H1 (cell line): ENCODE data around the gene AP3S1. TPM values are rescaled to one million over a fixed set of nuclear protein-coding genes. Genes with fewer than 3 reads are reported as not detected.

ENCODE experiments used
- CTCF ChIA-PET: fragments of 300-600 bp; sonication (Branson Sonifier 250); formaldehyde crosslinking; loops from one replicate; lab custom pipeline; 2021; ENCODE audit not compliant: partially characterized antibody; lab: Charles Lee
- POLR2A ChIA-PET: fragments of 300-600 bp; sonication (Branson Sonifier 250); formaldehyde crosslinking; loops from one replicate; lab custom pipeline; 2021; ENCODE audit warnings: inconsistent platforms; ENCODE audit not compliant: partially characterized antibody; lab: Charles Lee
- DNase-seq, 2 experiments: peaks; one replicate each; pipeline versions ENCODE4 v3.0.0 to v3.0.0-alpha.2; 2010 to 2022; ENCODE audit warnings: low spot score in 2 of 2, low read depth in 1 of 2, mixed read lengths in 1 of 2
- FAIRE-seq: peaks from 2 replicates; lab custom pipeline; 2011; peaks lifted over from hg19 to GRCh38; lab: Jason Lieb, UNC
- H2AFZ ChIP-seq: 2 replicates; pipeline ENCODE4 v1.8.1; 2012; ENCODE audit warnings: low read length, inconsistent platforms
- H2AK5ac ChIP-seq: 2 replicates; pipeline ENCODE4 v1.6.1; 2013; ENCODE audit warnings: low read depth, low read length
- H2BK120ac ChIP-seq: replicated peaks from 2 replicates; pipeline ENCODE3; 2013; ENCODE audit warnings: low read depth, low read length, inconsistent platforms
- H2BK12ac ChIP-seq: 2 replicates; pipeline ENCODE4 v1.6.1; 2013; ENCODE audit warnings: low read depth, low read length
- H2BK15ac ChIP-seq: 2 replicates; pipeline ENCODE4 v1.6.1; 2013; ENCODE audit warnings: low read length
- H2BK20ac ChIP-seq: 2 replicates; pipeline ENCODE4 v1.6.1; 2013; ENCODE audit warnings: low read length
- H2BK5ac ChIP-seq: 2 replicates; pipeline ENCODE4 v1.6.1; 2013; ENCODE audit warnings: low read depth, low read length
- H3K14ac ChIP-seq: 2 replicates; pipeline ENCODE4 v1.6.1; 2013; ENCODE audit warnings: inconsistent platforms; ENCODE audit not compliant: insufficient read length
- H3K18ac ChIP-seq: 2 replicates; pipeline ENCODE4 v1.6.1; 2013; ENCODE audit warnings: low read length; ENCODE audit errors: extremely low read depth
- H3K23ac ChIP-seq: 2 replicates; pipeline ENCODE4 v1.6.1; 2013; ENCODE audit warnings: inconsistent platforms; ENCODE audit not compliant: insufficient read length
- H3K23me2 ChIP-seq: 2 replicates; pipeline ENCODE4 v1.6.1; 2013; ENCODE audit warnings: low read depth, low read length
- H3K27ac ChIP-seq: 2 replicates; pipeline ENCODE4 v1.6.1; 2011; ENCODE audit warnings: low read depth, low read length, inconsistent platforms
- H3K27me3 ChIP-seq, 4 experiments: replicated peaks in 1 of 4; 1 replicate in 1 of 4; 2 replicates in 3 of 4; pipeline versions ENCODE4 v1.6.1 to v1.8.1; 2011 to 2013; ENCODE audit warnings: low read length in 3 of 4, mild to moderate bottlenecking in 3 of 4, inconsistent platforms in 2 of 4, mixed read lengths in 2 of 4, moderate library complexity in 1 of 4; ENCODE audit not compliant: control insufficient read depth in 3 of 4, insufficient read depth in 3 of 4; ENCODE audit errors: extremely low read depth in 1 of 4
- H3K36me3 ChIP-seq, 4 experiments: 2 replicates each; pipeline versions ENCODE4 v1.6.1 to v1.8.1; 2011 to 2013; ENCODE audit warnings: mild to moderate bottlenecking in 4 of 4, low read length in 3 of 4, moderate library complexity in 2 of 4, control low read depth in 1 of 4, inconsistent platforms in 1 of 4; ENCODE audit not compliant: insufficient read depth in 4 of 4, control insufficient read depth in 2 of 4
- H3K4ac ChIP-seq: replicated peaks from 2 replicates; pipeline ENCODE3; 2013; ENCODE audit warnings: low read length, low read depth, mixed read lengths, inconsistent platforms; ENCODE audit not compliant: insufficient read length
- H3K4me1 ChIP-seq, 4 experiments: replicated peaks in 1 of 4; 1 replicate in 1 of 4; 2 replicates in 3 of 4; pipeline versions ENCODE4 v1.6.1 to v1.8.1; 2011 to 2013; ENCODE audit warnings: low read length in 3 of 4, inconsistent platforms in 2 of 4, mixed read lengths in 1 of 4; ENCODE audit not compliant: insufficient read depth in 4 of 4, control insufficient read depth in 3 of 4
- H3K4me2 ChIP-seq, 2 experiments: 2 replicates each; pipeline versions ENCODE4 v1.6.1 to v1.8.1; 2011 to 2013; ENCODE audit warnings: low read depth in 2 of 2, low read length in 2 of 2, control low read depth in 1 of 2, inconsistent platforms in 1 of 2, mild to moderate bottlenecking in 1 of 2; ENCODE audit not compliant: insufficient read depth in 1 of 2
- H3K4me3 ChIP-seq, 4 experiments: fragments of 200-600, 300-600 bp in 1 of 4; sonication (generic), shearing (Covaris generic), sonication (Bioruptor Twin) in 1 of 4; 2 replicates each; pipeline versions ENCODE4 v1.5.1 to v1.8.1; 2011 to 2016; ENCODE audit warnings: low read length in 4 of 4, low read depth in 3 of 4, control low read depth in 2 of 4, inconsistent platforms in 2 of 4, mild to moderate bottlenecking in 2 of 4, mixed read lengths in 1 of 4, moderate library complexity in 1 of 4; ENCODE audit not compliant: insufficient read depth in 2 of 4; ENCODE audit errors: extremely low read depth in 1 of 4
- H3K56ac ChIP-seq: replicated peaks from 2 replicates; pipeline ENCODE3; 2013; ENCODE audit warnings: low read depth, mild to moderate bottlenecking, mixed read lengths, low read length, inconsistent platforms; ENCODE audit not compliant: insufficient read length
- H3K79me1 ChIP-seq: 2 replicates; pipeline ENCODE4 v1.6.1; 2013; ENCODE audit warnings: low read depth, low read length, control low read depth
- H3K79me2 ChIP-seq, 2 experiments: 2 replicates each; pipeline versions ENCODE4 v1.6.1 to v1.8.1; 2012 to 2013; ENCODE audit warnings: low read length in 2 of 2, mild to moderate bottlenecking in 2 of 2, inconsistent platforms in 1 of 2; ENCODE audit not compliant: insufficient read depth in 2 of 2, control insufficient read depth in 1 of 2
- H3K9ac ChIP-seq, 4 experiments: replicated peaks in 1 of 4; 1 replicate in 1 of 4; 2 replicates in 3 of 4; pipeline versions ENCODE4 v1.6.1 to v1.8.1; 2011 to 2013; ENCODE audit warnings: low read depth in 3 of 4, low read length in 3 of 4, control low read depth in 2 of 4, mild to moderate bottlenecking in 2 of 4, moderate library complexity in 2 of 4, inconsistent platforms in 1 of 4; ENCODE audit errors: extremely low read depth in 1 of 4
- H3K9me3 ChIP-seq, 2 experiments: 2 replicates each; pipeline versions ENCODE4 v1.6.1 to v1.8.1; 2012 to 2013; ENCODE audit warnings: mild to moderate bottlenecking in 2 of 2, moderate library complexity in 2 of 2, control low read depth in 1 of 2, inconsistent platforms in 1 of 2, low read depth in 1 of 2, low read length in 1 of 2, mixed read lengths in 1 of 2; ENCODE audit not compliant: insufficient read depth in 2 of 2
- H4K20me1 ChIP-seq, 2 experiments: replicated peaks in 1 of 2; 2 replicates each; pipeline versions ENCODE3 to v1.8.1; 2011 to 2013; ENCODE audit warnings: inconsistent platforms in 2 of 2, low read length in 2 of 2, mild to moderate bottlenecking in 1 of 2; ENCODE audit not compliant: insufficient read depth in 2 of 2, control insufficient read depth in 1 of 2
- H4K5ac ChIP-seq: 2 replicates; pipeline ENCODE4 v1.6.1; 2013; ENCODE audit warnings: low read length, low read depth, mixed read lengths, inconsistent platforms; ENCODE audit not compliant: insufficient read length
- H4K8ac ChIP-seq: 2 replicates; pipeline ENCODE4 v1.8.0; 2013; ENCODE audit warnings: mild to moderate bottlenecking, moderate library complexity, low read length, inconsistent platforms; ENCODE audit not compliant: insufficient read depth; ENCODE audit errors: extremely low read depth
- H4K91ac ChIP-seq: replicated peaks from 2 replicates; pipeline ENCODE3; 2013; ENCODE audit warnings: low read length, mixed read lengths, inconsistent platforms; ENCODE audit not compliant: insufficient read length
- ATF3 ChIP-seq: IDR thresholded peaks from 2 replicates; pipeline ENCODE4 v1.6.1; 2011; ENCODE audit warnings: low read depth, mild to moderate bottlenecking, low read length; ENCODE audit not compliant: insufficient read depth
- CHD1 ChIP-seq: IDR thresholded peaks from 2 replicates; pipeline ENCODE4 v1.6.1; 2012; ENCODE audit warnings: low read depth, low read length, improper control_type of control experiment
- CREB1 ChIP-seq: IDR thresholded peaks from 2 replicates; pipeline ENCODE4 v1.6.1; 2012; ENCODE audit warnings: inconsistent platforms
- POLR2AphosphoS5 ChIP-seq: IDR thresholded peaks from 2 replicates; pipeline ENCODE4 v1.6.1; 2011; ENCODE audit warnings: low read depth, low read length
- RAD21 ChIP-seq, 2 experiments: IDR thresholded peaks in 1 of 2; conservative IDR thresholded peaks in 1 of 2; 2 replicates each; pipeline ENCODE4 v1.6.1; 2011; ENCODE audit warnings: low read depth in 2 of 2, low read length in 2 of 2, improper control_type of control experiment in 1 of 2, inconsistent platforms in 1 of 2, mild to moderate bottlenecking in 1 of 2, moderate library complexity in 1 of 2
- SIX5 ChIP-seq: IDR thresholded peaks from 2 replicates; pipeline ENCODE4 v1.6.1; 2011; ENCODE audit warnings: mild to moderate bottlenecking, low read depth, low read length
- SP2 ChIP-seq: IDR thresholded peaks from 2 replicates; pipeline ENCODE4 v1.6.1; 2012; ENCODE audit warnings: mild to moderate bottlenecking, low read length, inconsistent platforms
- SUZ12 ChIP-seq: fragments of 200-600 bp; sonication (generic); IDR thresholded peaks from 2 replicates; pipeline ENCODE4 v1.6.1; 2012; ENCODE audit warnings: mild to moderate bottlenecking, inconsistent platforms, low read length, moderate library complexity, mixed read lengths
- TAF7 ChIP-seq: optimal IDR thresholded peaks from 2 replicates; pipeline ENCODE3; 2011; ENCODE audit warnings: low read depth, mild to moderate bottlenecking, inconsistent platforms, low read length, moderate library complexity, borderline replicate concordance
- TBP ChIP-seq: IDR thresholded peaks from 2 replicates; pipeline ENCODE4 v1.6.1; 2011; ENCODE audit warnings: low read depth, low read length, improper control_type of control experiment
- TCF12 ChIP-seq: IDR thresholded peaks from 2 replicates; pipeline ENCODE4 v1.6.1; 2011; ENCODE audit warnings: low read depth, mild to moderate bottlenecking, low read length
- WGBS, 2 experiments: shearing (Covaris generic) in 1 of 2; methylation state at CpG; one replicate each; pipeline versions ENCODE4 v1.1.6 to v1.1.7; 2013 to 2015; ENCODE audit warnings: low lambda C conversion rate in 2 of 2, mixed read lengths in 2 of 2, inconsistent platforms in 1 of 2, low coverage in 1 of 2, missing lambda C conversion rate in 1 of 2; ENCODE audit not compliant: insufficient replicate concordance in 2 of 2, insufficient coverage in 1 of 2, insufficient read length in 1 of 2; ENCODE audit errors: extremely low coverage in 1 of 2, missing lambda C conversion rate in 1 of 2; 5-methylcytosine and 5-hydroxymethylcytosine counted together
- polyA plus RNA-seq, 7 experiments: library from polyadenylated mRNA; depleted of rRNA in 3 of 7; stranded (reverse) in 5 of 7; unstranded in 2 of 7; fragments of >200 nt in 5 of 7; fragments of 200-250 nt in 2 of 7; gene quantifications; 1 replicate in 5 of 7; 2 replicates in 1 of 7; 4 replicates in 1 of 7; pipeline versions ENCODE4 v1.2.1 to v1.2.3, GENCODE V29; 2011 to 2013; ENCODE audit warnings: missing spikeins in 2 of 7, mixed read lengths in 2 of 7
- total RNA-seq: library from RNA; stranded (reverse); fragmentation: NEBNext Ultra II Directional; extraction: Animal tissue kit (Norgen Biotek cat#: 25700); gene quantifications from 2 replicates; pipeline ENCODE4 v1.2.1, GENCODE V29; 2021
- TF ChIP-seq, protein P1 (sequence below), 3 experiments: IDR thresholded peaks; 1 replicate in 2 of 3; 2 replicates in 1 of 3; pipeline versions ENCODE4 v1.5.1 to v1.6.1; 2011; ENCODE audit warnings: low read length in 3 of 3, mild to moderate bottlenecking in 3 of 3, inconsistent platforms in 2 of 3, low read depth in 1 of 3, moderate library complexity in 1 of 3; ENCODE audit not compliant: insufficient read depth in 1 of 3; ENCODE audit errors: control extremely low read depth in 1 of 3

The AP3S1 gene
- total and polyA plus RNA-seq, 2 of the 8 experiments (the other 6 are each of a cell fraction or from before 2014, with no cell fraction given): 26.6 to 72.7 TPM

DNA sequence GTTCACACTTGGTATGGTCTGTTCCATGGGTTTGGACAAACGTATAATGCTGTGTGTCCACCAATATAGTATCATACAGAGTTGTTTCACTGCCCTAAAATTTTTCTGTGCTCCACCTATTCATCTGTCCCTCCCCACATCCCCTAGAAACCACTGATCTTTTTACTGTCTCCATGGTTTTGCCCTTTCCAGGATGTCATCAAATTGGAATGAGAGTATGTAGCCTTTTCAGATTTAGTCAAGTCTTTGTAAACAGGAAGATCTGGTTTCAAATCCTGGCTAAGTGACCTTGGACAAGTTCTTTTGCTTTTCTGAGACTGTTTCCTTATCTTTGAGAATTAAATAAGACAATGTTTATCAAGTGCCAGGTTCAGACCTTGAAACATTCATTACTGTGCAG, 107.4 kb downstream of the AP3S1 start:
- H3K4me3 ChIP-seq: no peak overlapping the region
- no peak for TF ChIP-seq TAF7
- TF ChIP-seq ATF3: no peak
- TF ChIP-seq SUZ12: no peak
- TF ChIP-seq POLR2AphosphoS5: no peak
- TF ChIP-seq RAD21 (IDR thresholded peaks at IDR 0.05 in 1 of 2, conservative IDR thresholded peaks at IDR 0.05 in 1 of 2; ENCODE audit: low read depth in 2 of 2, low read length in 2 of 2): no peak
- TF ChIP-seq SP2: no peak
- no peak for TF ChIP-seq TCF12
- no peak for TF ChIP-seq TBP
- no peak for TF ChIP-seq CHD1
- no peak for TF ChIP-seq CREB1
- TF ChIP-seq SIX5: no peak
- TF ChIP-seq, protein P1, sequence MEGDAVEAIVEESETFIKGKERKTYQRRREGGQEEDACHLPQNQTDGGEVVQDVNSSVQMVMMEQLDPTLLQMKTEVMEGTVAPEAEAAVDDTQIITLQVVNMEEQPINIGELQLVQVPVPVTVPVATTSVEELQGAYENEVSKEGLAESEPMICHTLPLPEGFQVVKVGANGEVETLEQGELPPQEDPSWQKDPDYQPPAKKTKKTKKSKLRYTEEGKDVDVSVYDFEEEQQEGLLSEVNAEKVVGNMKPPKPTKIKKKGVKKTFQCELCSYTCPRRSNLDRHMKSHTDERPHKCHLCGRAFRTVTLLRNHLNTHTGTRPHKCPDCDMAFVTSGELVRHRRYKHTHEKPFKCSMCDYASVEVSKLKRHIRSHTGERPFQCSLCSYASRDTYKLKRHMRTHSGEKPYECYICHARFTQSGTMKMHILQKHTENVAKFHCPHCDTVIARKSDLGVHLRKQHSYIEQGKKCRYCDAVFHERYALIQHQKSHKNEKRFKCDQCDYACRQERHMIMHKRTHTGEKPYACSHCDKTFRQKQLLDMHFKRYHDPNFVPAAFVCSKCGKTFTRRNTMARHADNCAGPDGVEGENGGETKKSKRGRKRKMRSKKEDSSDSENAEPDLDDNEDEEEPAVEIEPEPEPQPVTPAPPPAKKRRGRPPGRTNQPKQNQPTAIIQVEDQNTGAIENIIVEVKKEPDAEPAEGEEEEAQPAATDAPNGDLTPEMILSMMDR (IDR thresholded peaks at IDR 0.05; ENCODE audit: control extremely low read depth in 1 of 3, insufficient read depth in 1 of 3, low read depth in 1 of 3, low read length in 3 of 3): no peak

More for the DNA sequence above, 107.4 kb downstream of the AP3S1 start:
- ChIA-PET POLR2A (interaction anchor here (1.5 kb wide), 1 partner anchor 10 kb away, joined by 3 read pairs; no protein-coding TSS in a partner anchor), CTCF (interaction anchor here (0.6 to 5.6 kb wide), 2 partner anchors 17 to 117 kb away, joined by 3 to 16 read pairs; no protein-coding TSS in a partner anchor)
- Histone ChIP-seq H3K9me3 (no peaks in the 10 kb centered on the region), H3K4ac (no peak overlapping the region), H2AFZ (no peak overlapping the region), H3K14ac (no peak overlapping the region), H3K9ac (no peak overlapping the region), H3K27me3 (no peaks in the 10 kb centered on the region), H2BK15ac (no peak overlapping the region), H4K5ac (no peak overlapping the region), H2BK5ac (no peak overlapping the region), H4K91ac (no peak overlapping the region), H2BK120ac (no peak overlapping the region), H3K36me3 (no peaks in the 10 kb centered on the region), H2BK20ac (no peak overlapping the region), H3K79me2 (no peaks in the 10 kb centered on the region), H2AK5ac (no peak overlapping the region), H3K23me2 (no peaks in the 10 kb centered on the region), H3K23ac (no peak overlapping the region), H3K4me2 (no peak overlapping the region), H3K79me1 (no peaks in the 10 kb centered on the region), H4K20me1 (no peaks in the 10 kb centered on the region), H3K4me1 (peaks cover 0 to 9% (median 2%) of the 10 kb centered on the region in 4 experiments; a peak in 3 of 7 replicates), H4K8ac (no peak overlapping the region), H2BK12ac (no peak overlapping the region), H3K56ac (no peak overlapping the region), H3K18ac (no peak overlapping the region), H3K27ac (no peak overlapping the region)
- no peak for DNase-seq
- no peak for FAIRE-seq
- WGBS, 2 experiments: 90% methylated on average over 1 of the region's 1 CpG; no CpG with 5 or more reads in 1 of the 2 experiments
